Endothelial cell of umbilical vein (primary cell): ENCODE data around the gene PTOV1. TPM values are rescaled to one million over a fixed set of nuclear protein-coding genes. Genes with fewer than 3 reads are reported as not detected.

Experiments
- BruUV-seq: library from RNA; stranded (reverse); fragments of 400-500 nt; replicated peaks from 2 replicates; lab custom pipeline; 2021; lab: Mats Ljungman, UMichigan
- CTCF ChIA-PET: fragments of 300-600, 350-600 bp; sonication (Branson Sonifier 250); formaldehyde crosslinking; loops from one replicate; lab custom pipeline; 2021; ENCODE audit warnings: antibody characterized with exemption, inconsistent platforms; lab: Charles Lee
- POLR2A ChIA-PET: fragments of 300-600, 350-600 bp; sonication (Branson Sonifier 250); formaldehyde crosslinking; loops from one replicate; lab custom pipeline; 2021; ENCODE audit warnings: antibody characterized with exemption, inconsistent platforms; lab: Charles Lee
- DNase-seq: peaks from one replicate; pipeline ENCODE4 v3.0.0-alpha.2; 2011; ENCODE audit warnings: low read depth, low spot score
- FAIRE-seq: peaks from 2 replicates; lab custom pipeline; 2011; peaks lifted over from hg19 to GRCh38; lab: Jason Lieb, UNC
- H2AFZ ChIP-seq: 2 replicates; pipeline ENCODE4 v1.6.0; 2012; ENCODE audit warnings: low read depth, low read length, control low read depth, inconsistent platforms
- H3K27ac ChIP-seq: 2 replicates; pipeline ENCODE4 v1.5.1; 2011; ENCODE audit warnings: low read depth, mild to moderate bottlenecking, control low read depth, low read length, moderate library complexity; ENCODE audit not compliant: insufficient read depth
- H3K27me3 ChIP-seq, 2 experiments: 2 replicates each; pipeline versions ENCODE4 v1.6.0 to v1.6.1; 2011; ENCODE audit warnings: low read length in 2 of 2, mixed read lengths in 1 of 2; ENCODE audit not compliant: control insufficient read depth in 2 of 2, insufficient read depth in 2 of 2
- H3K36me3 ChIP-seq, 2 experiments: 2 replicates in 1 of 2; 3 replicates in 1 of 2; pipeline ENCODE4 v1.5.1; 2011; ENCODE audit warnings: low read length in 2 of 2, mild to moderate bottlenecking in 1 of 2, moderate library complexity in 1 of 2; ENCODE audit not compliant: control insufficient read depth in 2 of 2, insufficient read depth in 2 of 2; ENCODE audit errors: extremely low read depth in 1 of 2
- H3K4me1 ChIP-seq: 3 replicates; pipeline ENCODE4 v1.5.1; 2011; ENCODE audit warnings: mild to moderate bottlenecking, low read length; ENCODE audit not compliant: control insufficient read depth, insufficient read depth; ENCODE audit errors: extremely low read depth
- H3K4me2 ChIP-seq: 2 replicates; pipeline ENCODE4 v1.6.1; 2011; ENCODE audit warnings: low read length, control low read depth, mixed read lengths; ENCODE audit not compliant: insufficient read depth
- H3K4me3 ChIP-seq, 3 experiments: fragments of 200-600 bp in 1 of 3; sonication (generic), shearing (Covaris generic) in 1 of 3; replicated peaks in 1 of 3; 2 replicates each; pipeline ENCODE4 v1.5.1; 2011 to 2016; ENCODE audit warnings: control low read depth in 3 of 3, low read length in 3 of 3, mild to moderate bottlenecking in 2 of 3, inconsistent platforms in 1 of 3, low read depth in 1 of 3, moderate library complexity in 1 of 3; ENCODE audit not compliant: insufficient read depth in 1 of 3
- H3K79me2 ChIP-seq: 2 replicates; pipeline ENCODE4 v1.6.0; 2012; ENCODE audit warnings: low read length, inconsistent platforms; ENCODE audit not compliant: control insufficient read depth, insufficient read depth
- H3K9ac ChIP-seq: replicated peaks from 2 replicates; pipeline ENCODE3; 2011; ENCODE audit warnings: low read length, control low read depth; ENCODE audit not compliant: insufficient read depth; ENCODE audit errors: extremely low read depth
- H3K9me1 ChIP-seq: replicated peaks from 3 replicates; pipeline ENCODE4 v1.6.0; 2011; ENCODE audit warnings: mild to moderate bottlenecking, low read length; ENCODE audit not compliant: control insufficient read depth, insufficient read depth; ENCODE audit errors: extremely low read depth
- H3K9me3 ChIP-seq: replicated peaks from 2 replicates; pipeline ENCODE4 v1.5.1; 2012; ENCODE audit warnings: low read length, inconsistent platforms; ENCODE audit not compliant: control insufficient read depth, insufficient read depth
- H4K20me1 ChIP-seq: replicated peaks from 2 replicates; pipeline ENCODE3; 2011; ENCODE audit warnings: mild to moderate bottlenecking, low read length; ENCODE audit not compliant: control insufficient read depth, insufficient read depth; ENCODE audit errors: extremely low read depth
- EZH2 ChIP-seq: IDR thresholded peaks from 2 replicates; pipeline ENCODE4 v1.6.1; 2012; ENCODE audit warnings: borderline replicate concordance, low read depth, mild to moderate bottlenecking, moderate library complexity, low read length, inconsistent platforms; ENCODE audit not compliant: severe bottlenecking
- JUN ChIP-seq: IDR thresholded peaks from 2 replicates; pipeline ENCODE4 v1.6.1; 2011; ENCODE audit warnings: borderline replicate concordance, low read depth; ENCODE audit not compliant: insufficient read length, insufficient read depth
- POLR2AphosphoS5 ChIP-seq: IDR thresholded peaks from 2 replicates; pipeline ENCODE4 v1.6.1; 2012; ENCODE audit warnings: low read depth, mild to moderate bottlenecking, control low read depth, low read length, moderate library complexity; ENCODE audit not compliant: insufficient read depth
- dilution Hi-C: fragments of 300-500 bp; cut with MboI; formaldehyde crosslinking; loops from one replicate; pipeline ENCODE4 v1.15.0; 2019; ENCODE audit warnings: low sequenced_read_pairs; ENCODE audit not compliant: extremely low pct_ligation_motif_present
- intact Hi-C: fragments of 100-400 bp; cut with micrococcal nuclease; formaldehyde crosslinking; loops from one replicate; pipeline ENCODE4 v1.10.0; 2022
- polyA plus RNA-seq, 4 experiments: library from polyadenylated mRNA; depleted of rRNA in 3 of 4; stranded (reverse) in 3 of 4; unstranded in 1 of 4; fragments of >200 nt; gene quantifications; 2 replicates each; pipeline versions ENCODE4 v1.2.1 to v1.2.3, GENCODE V29; 2011 to 2012; ENCODE audit warnings: missing spikeins in 1 of 4
- total RNA-seq: library from RNA; stranded (reverse); gene quantifications from 2 replicates; pipeline ENCODE4 v1.2.3, GENCODE V29; 2021
- TF ChIP-seq, protein P1 (sequence below): IDR thresholded peaks from 2 replicates; pipeline ENCODE4 v1.6.1; 2011; ENCODE audit not compliant: insufficient read depth, insufficient read length
- TF ChIP-seq, protein P2 (sequence below), 2 donors: IDR thresholded peaks; 1 replicate in 1 of 2; 2 replicates in 1 of 2; pipeline ENCODE4 v1.5.1; 2011; ENCODE audit warnings: low read length in 2 of 2, mild to moderate bottlenecking in 2 of 2, moderate library complexity in 2 of 2, control low read depth in 1 of 2, inconsistent platforms in 1 of 2, low read depth in 1 of 2; ENCODE audit not compliant: insufficient read depth in 1 of 2; ENCODE audit errors: extremely low read depth in 1 of 2

The PTOV1 gene
- total and polyA plus RNA-seq, 2 donors (not counting 3 experiments of a cell fraction or from before 2014, with no cell fraction given) = 116 to 184 TPM

- TSS peak; percentile 33 for BruUV-seq
- peak; percentile 73 for DNase-seq
- H3K4me3 ChIP-seq = peak within 1 kb of the TSS in 1 of 3 experiments; percentile 26
- no peaks in the 10 kb centered on the region for H4K20me1 ChIP-seq
- H3K4me1 ChIP-seq = peaks cover 13% of the 10 kb centered on the region
- peak within 1 kb of the TSS; percentile 30 for H3K9ac ChIP-seq
- ChIA-PET CTCF (interaction anchor here (0.9 to 1.6 kb wide), 2 partner anchors 10 to 14 kb away, joined by 4 to 5 read pairs; no protein-coding TSS in a partner anchor), POLR2A (interaction anchor here (0.5 to 0.6 kb wide), 2 partner anchors 17 to 30 kb away, joined by 3 to 7 read pairs; no protein-coding TSS in a partner anchor)
- FAIRE-seq = peak; percentile 98
- no peaks in the 10 kb centered on the region for H3K9me3 ChIP-seq
- no peaks in the 10 kb centered on the region for H3K27me3 ChIP-seq
- dilution Hi-C loops (no loop called here), intact Hi-C loops (loop anchor here (2.0 kb wide), 1 partner anchor 32 kb away; the partner anchor contains the start of genes ATF5 and NUP62)
- H3K9me1 ChIP-seq = no peaks in the 10 kb centered on the region
- peak within 1 kb of the TSS; percentile 9 for H2AFZ ChIP-seq
- H3K27ac ChIP-seq = peak within 1 kb of the TSS; percentile 67
- H3K79me2 ChIP-seq = no peaks in the 10 kb centered on the region
- TF ChIP-seq, protein P1, sequence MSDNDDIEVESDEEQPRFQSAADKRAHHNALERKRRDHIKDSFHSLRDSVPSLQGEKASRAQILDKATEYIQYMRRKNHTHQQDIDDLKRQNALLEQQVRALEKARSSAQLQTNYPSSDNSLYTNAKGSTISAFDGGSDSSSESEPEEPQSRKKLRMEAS = no peak
- TF ChIP-seq, protein P2, sequence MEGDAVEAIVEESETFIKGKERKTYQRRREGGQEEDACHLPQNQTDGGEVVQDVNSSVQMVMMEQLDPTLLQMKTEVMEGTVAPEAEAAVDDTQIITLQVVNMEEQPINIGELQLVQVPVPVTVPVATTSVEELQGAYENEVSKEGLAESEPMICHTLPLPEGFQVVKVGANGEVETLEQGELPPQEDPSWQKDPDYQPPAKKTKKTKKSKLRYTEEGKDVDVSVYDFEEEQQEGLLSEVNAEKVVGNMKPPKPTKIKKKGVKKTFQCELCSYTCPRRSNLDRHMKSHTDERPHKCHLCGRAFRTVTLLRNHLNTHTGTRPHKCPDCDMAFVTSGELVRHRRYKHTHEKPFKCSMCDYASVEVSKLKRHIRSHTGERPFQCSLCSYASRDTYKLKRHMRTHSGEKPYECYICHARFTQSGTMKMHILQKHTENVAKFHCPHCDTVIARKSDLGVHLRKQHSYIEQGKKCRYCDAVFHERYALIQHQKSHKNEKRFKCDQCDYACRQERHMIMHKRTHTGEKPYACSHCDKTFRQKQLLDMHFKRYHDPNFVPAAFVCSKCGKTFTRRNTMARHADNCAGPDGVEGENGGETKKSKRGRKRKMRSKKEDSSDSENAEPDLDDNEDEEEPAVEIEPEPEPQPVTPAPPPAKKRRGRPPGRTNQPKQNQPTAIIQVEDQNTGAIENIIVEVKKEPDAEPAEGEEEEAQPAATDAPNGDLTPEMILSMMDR (IDR thresholded peaks at IDR 0.05; ENCODE audit: extremely low read depth in 1 of 2, insufficient read depth in 1 of 2, low read depth in 1 of 2, low read length in 2 of 2) = no peak
- peak; percentile 47 for TF ChIP-seq POLR2AphosphoS5
- TF ChIP-seq JUN = no peak
- TF ChIP-seq EZH2 = no peak
- H3K4me2 ChIP-seq = peak within 1 kb of the TSS; percentile 62
- no peaks in the 10 kb centered on the region for H3K36me3 ChIP-seq
Measured at GRCh38 chr19:49896863-49897621, 46.1 kb downstream of the PTOV1 start, which contains the start of gene IL4I1. Gene IL4I1, minus strand, starts transcription at chr19:49896887. Its CDS starts 727 bp downstream, at chr19:49896160.
